Frontal cortex (tissue), 4 donors: ENCODE data around the gene LAPTM5. TPM values are rescaled to one million over a fixed set of nuclear protein-coding genes. Genes with fewer than 3 reads are reported as not detected.

Source experiments
- DNase-seq, 2 donors: peaks; one replicate each; pipeline ENCODE4 v3.0.0; 2012; ENCODE audit warnings: low spot score in 2 of 2
- FAIRE-seq: peaks from 2 replicates; lab custom pipeline; 2012; peaks lifted over from hg19 to GRCh38; lab: Jason Lieb, UNC
- total RNA-seq: library from RNA; depleted of rRNA; stranded (reverse); fragments of >200 nt; gene quantifications from one replicate; pipeline ENCODE4 v1.2.3, GENCODE V29; 2014
- donor health status: control.
- donor health status: control.
- donor health status: control.

Gene LAPTM5
- total RNA-seq, 1 donor from 2014 or later = 3.7 TPM

GRCh38 chr1:30746212-30747032 lies 11.2 kb downstream of the LAPTM5 start:
- no peak for FAIRE-seq
- no peak for DNase-seq

GRCh38 chr1:30745834-30746208 lies 11.8 kb downstream of the LAPTM5 start:
- DNase-seq (no peak), FAIRE-seq (no peak)

- FAIRE-seq = no peak
These were observed 12.3 kb downstream of the LAPTM5 start for GRCh38 chr1:30745156-30745833.

GRCh38 chr1:30744060-30744756 lies 13.4 kb downstream of the LAPTM5 start:
- DNase-seq (no peak), FAIRE-seq (no peak)

More at GRCh38 chr1:30745156-30745833, 12.3 kb downstream of the LAPTM5 start:
- DNase-seq = no peak

- no peak for FAIRE-seq
These were observed 14.0 kb downstream of the LAPTM5 start for GRCh38 chr1:30743584-30744059.

GRCh38 chr1:30742963-30743559 lies 14.5 kb downstream of the LAPTM5 start:
- FAIRE-seq (no peak), DNase-seq (no peak)

More at GRCh38 chr1:30743584-30744059, 14.0 kb downstream of the LAPTM5 start:
- no peak for DNase-seq

- DNase-seq (no peak), FAIRE-seq (no peak)
These were observed 15.1 kb downstream of the LAPTM5 start for GRCh38 chr1:30742300-30742962.

GRCh38 chr1:30741239-30741894 lies 16.2 kb downstream of the LAPTM5 start:
- DNase-seq = no peak
- no peak for FAIRE-seq

- no peak for DNase-seq
- no peak for FAIRE-seq
These were observed 17.0 kb downstream of the LAPTM5 start for GRCh38 chr1:30740251-30741238.

- DNase-seq = no peak
- no peak for FAIRE-seq
These were observed 18.0 kb downstream of the LAPTM5 start for GRCh38 chr1:30739601-30740000.

GRCh38 chr1:30738715-30739559 lies 18.6 kb downstream of the LAPTM5 start:
- no peak for FAIRE-seq

GRCh38 chr1:30738040-30738714 lies 19.4 kb downstream of the LAPTM5 start:
- DNase-seq (no peak), FAIRE-seq (no peak)

More at GRCh38 chr1:30738715-30739559, 18.6 kb downstream of the LAPTM5 start:
- DNase-seq = no peak

- FAIRE-seq = no peak
- no peak for DNase-seq
These were observed 20.1 kb downstream of the LAPTM5 start for GRCh38 chr1:30737357-30738039.

- FAIRE-seq = no peak
- DNase-seq = no peak
These were observed 21.7 kb downstream of the LAPTM5 start for GRCh38 chr1:30735668-30736498.

- DNase-seq = no peak
- FAIRE-seq = no peak
These were observed 22.4 kb downstream of the LAPTM5 start for GRCh38 chr1:30735124-30735523.
